ENCODE results near the gene CFAP221.

CFAP221 gene

GRCh38 chr2:119702918-119703401, 158.7 kb downstream of the CFAP221 start:
- DNase-seq: peak; percentile 71

DNA sequence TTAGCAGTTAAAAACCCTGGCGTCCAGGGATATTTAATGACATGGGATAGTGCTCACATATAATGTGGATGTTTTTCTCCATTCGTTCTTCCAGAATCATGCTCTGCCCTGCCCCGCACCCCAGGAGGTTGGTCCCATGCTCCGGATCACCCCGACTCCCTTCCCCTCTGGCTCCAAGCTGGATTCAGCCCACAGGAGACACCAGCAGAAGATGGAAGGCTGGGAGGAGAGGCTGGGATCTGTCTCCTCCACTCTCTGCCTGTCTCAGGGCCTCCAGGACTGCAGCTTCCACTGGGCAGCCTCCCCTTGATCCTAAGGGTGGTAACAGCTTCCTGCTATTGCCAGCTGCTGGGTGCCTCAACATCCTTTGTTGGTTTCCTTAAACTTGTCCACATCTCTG, 159.3 kb downstream of the CFAP221 start:
- DNase-seq: no peak

DNA sequence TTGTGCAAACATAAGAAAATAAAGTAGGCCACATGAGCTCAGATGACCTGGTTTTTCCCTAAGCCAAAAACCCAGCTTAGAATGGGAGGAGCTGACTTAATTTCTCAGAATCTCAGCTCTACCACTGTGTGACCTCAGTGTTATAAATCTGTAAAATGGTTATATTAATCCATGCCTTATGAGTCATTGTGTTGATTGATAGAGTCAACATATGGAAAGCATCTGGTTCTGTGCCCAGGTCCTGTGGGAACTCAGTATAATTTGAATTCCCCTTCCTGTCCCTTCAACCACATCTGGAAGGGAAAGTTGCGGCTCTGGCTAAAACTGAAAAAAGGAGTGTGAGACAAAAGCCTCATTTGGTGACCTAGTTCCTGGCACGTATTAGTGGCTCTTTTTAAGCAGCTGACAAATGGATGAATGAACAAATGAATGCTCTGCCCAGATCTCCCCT, 160.4 kb downstream of the CFAP221 start:
- peak; percentile 31 for DNase-seq

DNA sequence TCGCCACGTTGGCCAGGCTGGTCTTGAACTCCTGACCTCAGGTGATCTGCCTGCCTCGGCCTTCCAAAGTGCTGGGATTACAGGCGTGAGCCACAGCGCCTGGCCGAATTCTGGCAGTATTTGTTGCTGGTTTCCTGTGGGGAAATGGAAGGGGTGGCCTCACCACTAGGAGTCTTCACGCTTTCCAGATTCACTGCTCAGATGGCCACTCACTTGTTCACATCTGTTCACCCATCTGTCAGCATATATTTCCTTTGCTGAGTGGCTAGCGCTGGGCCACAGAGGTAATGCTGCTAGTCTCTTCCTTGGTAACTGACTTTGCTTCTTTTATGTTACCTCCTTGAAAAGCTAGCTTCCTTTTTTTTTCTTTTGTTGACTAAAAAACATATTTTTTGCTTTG, 162.0 kb downstream of the CFAP221 start:
- no peak for DNase-seq

All from CD4-positive, alpha-beta T cell treated with Interleukin-10 for 1 hour (primary cell).